HG03060 (cell line): ENCODE data around the gene ZMYND8.

Experiments used
- ATAC-seq: cut with Tn5 transposase; IDR thresholded peaks from one replicate; pipeline ENCODE4 v1.9.1; 2021; ENCODE audit warnings: low read depth, moderate number of reproducible peaks; ENCODE audit not compliant: unreplicated experiment

ZMYND8 gene

DNA sequence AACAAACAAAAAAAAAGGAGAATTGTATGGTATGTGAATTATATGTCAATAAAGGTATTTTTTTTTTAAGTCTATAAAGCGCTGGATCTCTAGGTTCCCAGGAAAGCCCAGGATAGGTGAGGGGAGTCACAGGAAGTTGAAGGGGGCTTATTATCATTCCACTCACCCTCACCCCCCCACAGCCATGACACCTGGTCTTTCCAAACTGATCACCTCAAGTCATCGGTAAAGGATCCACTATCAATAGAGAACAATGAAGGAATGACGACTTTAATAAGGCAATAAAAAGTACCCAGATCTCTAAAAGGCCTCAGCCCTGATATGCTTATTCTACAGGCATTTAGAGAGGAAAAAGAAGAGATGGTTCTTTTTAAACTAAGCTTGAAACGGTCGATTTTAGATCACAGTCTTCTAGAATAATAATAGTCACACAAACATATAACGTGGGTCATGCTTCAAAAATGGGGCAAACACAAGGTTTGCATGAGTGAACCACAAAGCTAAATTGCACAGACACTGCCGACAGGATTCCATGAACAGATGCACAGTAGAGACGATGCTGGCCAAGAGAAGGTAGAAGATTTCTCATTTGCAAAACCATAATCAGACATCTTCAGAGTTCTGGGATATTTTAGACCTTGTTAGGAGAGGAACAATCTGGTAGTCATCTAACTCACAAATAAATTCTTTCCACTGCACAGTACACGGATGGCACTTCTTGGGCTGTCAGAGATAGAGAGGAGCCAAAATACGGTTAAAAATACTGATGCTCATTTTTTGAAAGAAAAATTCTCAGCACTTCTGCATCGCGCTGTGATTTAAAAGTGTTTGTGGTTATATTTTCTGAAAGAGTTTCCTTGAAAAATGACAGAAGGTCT lies 21.0 kb downstream of the ZMYND8 start:
- ATAC-seq: no peak

DNA sequence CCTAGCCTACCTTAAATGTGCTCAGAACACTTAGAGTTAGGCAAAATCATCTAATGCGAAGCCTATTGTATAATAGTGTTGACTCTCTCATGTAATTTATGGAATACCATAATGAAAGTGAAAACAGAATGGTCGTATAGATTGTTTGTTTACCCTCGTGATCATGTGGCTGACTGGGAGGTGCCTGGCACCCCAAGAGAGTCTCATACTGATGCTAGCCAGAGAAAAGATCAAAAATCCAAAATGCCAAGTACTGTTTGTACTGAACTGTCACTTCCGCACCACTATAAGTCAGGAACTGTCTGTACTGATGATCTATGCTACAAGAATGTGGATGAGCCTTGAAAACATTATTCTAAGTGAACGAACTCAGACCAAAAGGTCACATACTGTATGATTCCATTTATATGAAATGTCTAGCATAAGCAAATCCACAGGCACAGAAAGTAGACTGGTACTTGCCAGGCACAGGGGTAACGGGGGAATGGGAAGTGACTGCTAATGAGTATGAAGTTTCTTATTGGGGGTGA lies 22.4 kb downstream of the ZMYND8 start:
- ATAC-seq: no peak

DNA sequence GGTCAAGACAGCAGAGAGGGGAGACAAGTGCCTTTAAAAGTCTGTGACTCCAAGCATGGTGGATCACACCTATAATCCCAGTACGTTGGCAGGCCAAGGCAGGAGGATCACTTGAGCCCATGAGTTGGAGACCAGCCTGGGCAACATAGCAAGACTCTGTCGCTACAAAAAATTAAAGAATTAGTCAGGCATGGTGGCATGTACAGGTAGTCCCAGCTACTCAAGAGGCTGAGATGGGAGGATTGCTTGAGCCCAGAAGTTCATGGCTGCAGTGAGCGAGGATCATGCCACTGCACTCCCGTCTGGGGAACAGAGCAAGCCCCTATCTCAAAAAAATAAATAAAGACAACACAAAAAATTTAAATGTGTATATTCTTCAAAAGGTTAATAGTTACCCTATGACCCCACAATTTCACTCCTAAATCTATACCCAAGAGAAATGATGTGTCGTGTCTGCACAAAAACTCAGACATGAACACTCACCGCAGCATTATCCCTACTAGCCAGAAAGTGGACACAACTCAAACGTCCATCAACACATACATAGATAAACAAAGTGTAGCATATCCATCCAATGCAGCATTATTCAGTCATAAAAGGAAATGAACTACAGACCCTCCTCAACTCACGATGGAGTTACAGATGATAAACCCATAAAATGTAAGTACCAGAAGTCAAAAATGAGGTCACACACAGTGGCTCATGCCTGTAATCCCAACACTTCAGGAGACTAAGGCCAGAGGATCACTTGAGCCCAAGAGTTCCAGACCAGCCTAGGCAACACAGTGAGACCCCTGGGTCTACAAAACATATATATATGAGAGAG lies 23.9 kb downstream of the ZMYND8 start:
- ATAC-seq: no peak

DNA sequence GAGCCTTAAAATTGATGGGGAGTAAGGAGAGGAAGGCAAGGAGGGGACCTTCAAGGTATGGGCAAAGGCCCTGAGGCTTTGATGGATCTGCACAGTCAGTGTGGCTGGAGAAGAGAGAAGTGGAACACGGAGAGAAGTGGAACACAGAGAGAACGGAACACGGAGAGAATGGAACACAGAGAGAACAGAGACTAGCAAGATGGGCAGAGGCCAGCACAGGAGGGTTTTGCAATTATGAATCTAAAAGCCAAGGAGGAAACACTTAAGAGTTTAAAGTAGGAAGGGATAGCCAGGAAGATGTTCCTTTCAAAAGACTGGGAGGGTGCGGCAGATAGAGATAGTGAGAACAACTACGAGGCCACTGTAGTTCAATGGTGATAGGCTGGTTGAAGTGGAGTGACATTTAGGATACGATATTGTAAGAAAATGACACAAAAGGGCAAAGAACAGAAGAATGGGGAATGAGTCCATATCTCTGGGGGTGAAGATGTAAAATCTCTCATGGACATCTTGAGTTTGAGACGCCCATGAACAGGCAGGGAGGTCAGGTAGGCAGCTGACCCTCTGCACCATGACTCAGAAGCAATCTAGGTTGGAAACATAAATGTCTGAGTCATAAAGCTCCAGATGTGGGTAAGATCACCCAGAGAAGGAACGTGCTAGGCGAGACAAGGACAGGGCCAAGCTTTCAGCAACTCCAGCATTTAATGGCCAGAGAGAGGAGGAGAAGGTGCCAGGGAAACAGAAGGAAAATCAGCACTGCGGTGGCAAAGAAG lies 25.4 kb downstream of the ZMYND8 start:
- no peak for ATAC-seq

DNA sequence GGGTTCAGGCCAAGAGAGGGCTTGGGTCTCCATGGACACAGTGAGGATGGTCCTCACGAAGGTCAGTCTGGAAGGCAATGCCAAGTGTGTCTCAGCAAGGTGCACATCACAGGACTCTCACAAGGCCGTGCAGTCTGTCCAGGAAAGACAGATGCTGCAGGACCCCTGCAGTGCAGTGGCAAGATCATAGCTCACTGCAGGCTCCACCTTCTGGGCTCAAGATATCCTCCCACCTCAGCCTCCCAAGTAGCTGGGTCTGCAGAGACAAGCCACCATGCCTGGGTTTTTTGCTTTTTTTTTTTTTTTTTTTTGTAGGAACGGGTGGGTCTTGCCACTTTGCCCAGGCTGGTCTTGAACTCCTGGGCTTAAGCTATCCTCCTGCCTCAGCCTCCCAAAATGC lies 26.4 kb downstream of the ZMYND8 start:
- ATAC-seq: no peak

DNA sequence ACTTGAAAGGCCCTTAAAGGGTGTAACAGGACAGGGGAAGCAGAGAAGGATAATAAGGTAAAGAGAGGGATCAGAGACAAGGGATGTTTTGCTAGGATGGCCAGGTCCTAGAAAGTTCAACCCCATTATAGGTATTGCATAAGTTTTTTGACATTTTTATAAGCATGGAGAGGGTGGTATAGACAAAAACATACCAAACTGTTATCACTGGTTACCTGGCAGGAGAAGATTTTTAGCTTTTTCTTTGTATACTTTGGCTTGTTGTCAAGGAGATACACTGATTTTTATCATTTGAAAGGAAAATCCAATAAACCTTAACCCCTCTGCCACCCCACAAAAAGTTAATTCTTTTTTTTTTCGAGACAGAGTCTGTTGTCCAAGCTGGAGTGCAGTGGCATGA lies 28.4 kb downstream of the ZMYND8 start:
- ATAC-seq: no peak

DNA sequence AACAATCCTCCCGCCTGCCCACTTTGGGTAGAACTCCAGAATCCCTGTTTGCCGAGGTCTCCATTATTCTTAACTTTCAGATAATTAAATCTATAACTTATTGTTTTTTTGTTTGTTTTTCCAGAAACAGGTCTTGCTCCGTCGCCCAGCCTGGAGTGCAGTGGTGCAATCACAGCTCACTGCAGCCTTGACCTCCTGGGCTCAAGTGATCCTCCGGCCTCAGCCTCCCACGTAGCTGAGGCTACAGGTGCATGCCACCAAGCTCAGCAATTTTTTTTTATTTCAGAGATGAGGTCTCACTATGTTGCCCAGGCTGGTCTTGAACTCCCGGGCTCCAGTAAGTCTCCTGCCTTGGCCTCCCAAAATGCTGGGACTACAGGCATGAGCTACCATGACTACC lies 28.8 kb downstream of the ZMYND8 start:
- ATAC-seq: no peak

DNA sequence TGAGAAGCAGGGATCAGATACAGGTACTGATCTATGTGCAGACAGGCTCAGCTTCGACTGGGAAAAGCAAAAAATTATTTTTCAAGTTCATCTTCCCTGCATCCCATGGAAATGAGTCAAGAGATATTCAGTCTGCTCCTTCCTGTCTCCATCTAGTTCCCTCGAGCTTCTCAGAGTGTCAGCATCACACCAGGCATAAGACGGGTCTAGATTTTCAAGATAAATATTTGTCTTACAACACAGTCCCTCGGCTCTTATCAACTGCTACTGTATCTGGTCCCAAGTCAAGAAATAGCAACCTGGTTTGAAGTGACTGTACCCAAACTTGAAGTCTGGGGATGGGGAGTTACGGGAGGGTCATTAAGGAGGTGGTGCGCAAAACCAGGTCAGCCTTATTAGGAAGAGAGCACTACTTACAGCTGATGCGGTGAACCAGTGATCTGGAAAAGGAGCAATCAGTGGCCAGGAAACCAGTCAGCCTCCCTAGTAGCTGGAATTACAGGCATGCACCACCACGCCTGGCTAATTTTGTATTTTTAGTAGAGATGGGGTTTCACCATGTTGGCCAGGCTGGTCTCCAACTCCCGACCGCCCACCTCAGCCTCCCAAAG lies 29.7 kb downstream of the ZMYND8 start:
- no peak for ATAC-seq

DNA sequence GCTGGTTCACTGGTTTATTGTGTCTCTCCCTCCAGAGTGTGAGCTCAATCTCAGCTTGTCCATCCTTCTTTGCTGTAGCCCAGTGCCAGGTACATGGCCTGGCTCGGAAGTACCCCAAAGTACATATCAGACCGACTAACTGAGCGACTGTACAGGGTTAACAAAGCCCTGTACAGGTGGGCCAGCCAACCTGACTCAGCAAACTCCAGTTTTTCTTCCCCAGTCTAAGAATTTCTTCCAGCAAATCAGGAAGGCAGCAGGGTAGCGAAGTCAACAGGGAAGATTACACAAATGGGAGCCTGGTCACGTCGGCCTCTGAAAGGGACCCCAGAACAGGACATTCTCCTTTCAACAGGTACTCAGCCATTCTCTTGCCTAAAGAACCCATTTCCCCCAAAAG lies 31.3 kb downstream of the ZMYND8 start:
- ATAC-seq: no peak

DNA sequence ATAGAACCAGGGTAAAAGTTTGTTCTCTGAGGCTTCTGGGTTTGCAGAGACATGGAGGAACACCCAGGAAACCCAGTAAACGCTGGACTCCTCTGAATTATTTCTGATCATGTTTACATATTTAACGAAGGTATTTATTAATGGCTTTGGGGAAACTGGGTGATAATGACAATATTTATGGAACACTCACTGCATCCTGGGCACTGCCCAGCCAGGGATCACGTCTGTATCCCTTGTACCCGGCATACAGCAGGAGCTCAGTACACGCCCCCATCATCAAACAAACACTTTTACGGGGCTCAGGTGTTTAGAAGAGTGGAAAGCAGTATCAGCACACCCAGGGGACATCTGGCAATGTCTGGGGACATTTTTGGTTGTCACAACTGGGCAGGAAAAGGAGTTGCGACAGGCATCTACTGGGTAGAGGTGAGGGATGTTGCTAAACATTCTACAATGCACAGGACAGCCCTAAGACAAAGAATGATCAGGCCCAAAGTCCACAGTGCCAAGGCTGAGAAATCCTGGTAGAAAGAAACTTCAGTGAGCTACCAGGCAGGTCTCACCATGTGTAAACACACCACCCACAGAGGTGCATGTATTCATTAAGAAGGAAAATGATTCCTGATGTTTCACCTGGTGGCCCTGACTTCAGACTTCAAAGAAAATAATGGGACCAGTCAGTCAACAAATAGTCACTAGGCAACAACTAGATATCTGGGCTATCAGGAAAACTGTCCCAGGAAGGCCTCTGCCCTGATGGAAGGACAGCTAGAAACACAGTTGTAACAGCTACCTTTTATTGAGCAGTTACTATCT lies 35.3 kb downstream of the ZMYND8 start:
- ATAC-seq: no peak

DNA sequence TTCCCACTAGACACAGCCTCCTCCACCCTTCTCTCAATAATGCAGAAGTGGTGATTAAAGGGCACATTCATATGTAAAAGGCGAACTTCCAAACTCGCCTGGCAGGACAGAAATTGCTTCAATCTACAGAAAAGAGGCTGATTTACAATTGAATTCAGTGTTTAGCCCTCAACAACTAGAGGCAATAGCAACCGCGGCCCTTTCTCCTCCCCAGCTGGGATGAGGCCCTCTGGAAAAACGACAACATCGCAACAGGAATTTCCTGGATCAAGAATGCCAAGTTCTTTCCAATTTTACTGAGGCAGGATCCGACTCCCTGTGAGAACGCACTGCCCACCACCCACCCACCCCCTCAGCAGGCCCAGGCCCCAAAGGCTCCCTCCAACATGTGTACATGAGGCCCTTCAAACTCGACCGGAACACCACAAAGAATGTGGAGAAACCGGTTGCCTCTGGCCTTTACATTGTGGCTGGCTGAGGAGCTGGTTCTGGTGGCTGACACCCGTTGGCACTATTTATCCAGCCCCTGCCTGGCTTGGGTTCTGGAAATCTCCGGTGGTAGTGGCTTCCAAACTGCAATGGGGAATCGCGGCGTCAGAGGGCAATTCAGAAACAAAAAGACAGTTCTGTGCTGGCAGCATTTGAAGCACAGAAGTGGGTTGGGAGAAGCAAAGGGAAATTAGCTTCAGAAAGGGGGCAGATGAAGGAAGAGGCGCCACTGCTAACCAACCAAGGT lies 36.8 kb downstream of the ZMYND8 start:
- no peak for ATAC-seq

DNA sequence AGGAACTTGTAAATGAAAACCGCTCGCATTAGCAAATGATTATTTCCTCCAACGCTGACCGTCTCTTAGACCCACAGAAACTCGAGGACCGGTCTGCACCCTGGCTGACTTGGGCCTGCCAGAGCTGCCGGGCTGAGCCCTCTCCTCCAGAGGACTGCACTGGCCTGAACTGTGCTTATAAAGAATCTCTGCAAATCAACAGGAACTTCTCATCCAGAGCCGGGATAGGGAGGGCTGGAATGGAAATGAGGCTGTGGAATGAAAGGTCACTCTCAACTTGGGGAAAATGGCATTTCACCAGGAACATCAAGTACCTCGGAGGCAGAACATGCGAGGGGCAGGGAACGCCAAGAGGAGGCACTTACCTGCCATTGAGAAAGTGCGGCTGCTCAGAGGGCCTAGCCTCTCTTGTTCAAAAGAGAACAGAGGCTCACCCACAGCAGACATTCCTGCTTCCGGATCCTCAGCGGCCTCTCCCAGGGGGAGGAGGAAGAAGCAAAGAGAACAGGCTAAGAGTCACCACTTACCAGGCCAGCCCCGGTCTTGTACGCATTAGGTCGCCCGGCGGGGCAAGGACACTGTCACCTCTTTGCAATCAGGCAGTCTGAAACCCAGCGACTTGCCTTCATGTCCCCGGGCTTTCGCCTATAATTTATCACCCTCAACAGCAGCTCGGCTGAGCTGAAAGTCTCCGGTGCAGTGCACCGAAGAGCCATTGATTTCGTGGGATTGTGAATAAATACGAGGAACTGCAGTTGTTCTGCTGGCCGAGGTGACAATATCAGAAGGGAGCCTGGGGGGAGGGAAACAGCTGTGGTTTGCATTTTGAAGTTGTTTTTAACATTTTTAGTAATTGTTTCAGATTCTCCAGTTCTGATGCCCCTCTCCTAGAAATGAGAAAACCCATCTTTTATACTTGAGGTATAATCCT lies 37.6 kb downstream of the ZMYND8 start:
- no peak for ATAC-seq

DNA sequence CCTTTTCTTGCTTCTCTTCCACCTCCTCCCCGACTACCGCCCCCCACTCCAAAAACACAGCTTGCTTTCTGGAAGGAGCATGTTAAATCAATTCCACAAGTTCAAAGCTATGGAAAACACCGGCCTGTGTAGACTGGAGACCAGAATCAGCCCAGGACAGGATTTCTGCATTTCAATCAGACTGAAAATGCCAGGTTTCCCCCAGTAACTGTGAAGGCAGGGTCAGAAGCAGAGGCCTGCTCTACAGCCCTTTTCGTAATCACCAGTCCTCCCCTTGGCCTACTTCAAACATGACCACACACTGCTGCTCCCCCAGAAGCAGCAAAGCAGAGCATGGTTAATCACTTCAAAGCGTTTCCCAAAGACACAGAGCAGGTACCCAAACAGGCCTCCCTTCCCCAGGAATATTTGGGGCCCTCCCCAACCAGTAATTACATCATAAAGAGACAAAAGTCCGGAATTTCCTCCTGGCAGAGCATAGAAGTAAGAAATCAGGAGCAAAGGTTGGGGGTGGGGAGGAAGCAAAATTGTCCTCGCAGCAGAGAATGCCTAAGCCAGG lies 38.4 kb downstream of the ZMYND8 start:
- no peak for ATAC-seq

DNA sequence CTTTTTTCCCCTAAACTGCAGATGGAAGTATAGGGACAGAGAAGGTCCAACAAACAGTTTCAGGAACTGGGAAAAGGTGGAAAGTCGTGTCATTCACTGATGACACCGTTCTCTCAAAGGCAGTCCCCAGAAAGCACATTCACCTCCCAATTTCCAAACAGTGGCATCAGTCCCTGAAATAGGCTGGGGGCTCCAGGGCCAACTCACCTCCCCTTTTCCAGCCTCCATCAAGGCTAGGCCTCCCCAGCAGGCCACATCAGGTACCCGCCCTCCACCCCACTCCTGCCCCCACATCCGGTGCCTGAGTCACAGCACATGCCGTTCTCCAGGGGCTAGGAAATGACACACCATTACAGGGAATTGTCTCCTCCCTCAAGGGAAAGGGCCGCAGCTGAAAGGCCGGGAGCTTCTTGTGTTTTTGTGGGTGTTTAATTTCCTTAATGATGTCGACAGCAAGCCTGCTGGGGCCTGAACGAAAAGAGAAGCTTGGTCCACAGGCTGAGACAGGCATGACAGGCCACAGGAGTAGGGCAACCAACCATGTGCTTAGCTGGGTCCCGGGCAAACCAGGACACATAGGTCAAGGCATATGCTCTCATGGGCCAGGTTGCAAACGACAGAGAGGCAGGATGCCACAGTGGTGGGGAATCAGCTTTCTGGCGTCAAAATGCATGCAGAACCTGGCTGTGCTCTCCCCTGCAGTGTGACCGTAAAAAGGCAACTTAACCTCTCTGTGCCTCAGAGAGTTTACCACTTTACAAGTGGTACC lies 39.2 kb downstream of the ZMYND8 start:
- no peak for ATAC-seq

DNA sequence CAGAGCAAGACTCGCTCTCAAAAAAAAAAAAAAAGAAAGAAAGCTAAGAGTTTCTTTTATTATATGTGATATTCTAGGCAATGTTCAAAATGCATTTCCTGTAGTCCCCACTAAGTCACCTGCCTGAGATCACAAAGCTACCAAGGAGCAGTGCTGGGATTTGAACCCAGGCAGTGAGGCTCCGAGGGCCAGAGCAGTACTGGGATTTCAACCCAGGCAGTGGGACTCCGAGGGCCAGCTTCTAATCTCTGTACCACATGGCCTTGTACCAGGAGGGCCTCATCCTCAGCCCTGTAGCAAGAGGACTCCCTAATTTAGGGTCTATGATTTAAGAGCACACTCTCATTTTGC lies 39.7 kb downstream of the ZMYND8 start:
- no peak for ATAC-seq

DNA sequence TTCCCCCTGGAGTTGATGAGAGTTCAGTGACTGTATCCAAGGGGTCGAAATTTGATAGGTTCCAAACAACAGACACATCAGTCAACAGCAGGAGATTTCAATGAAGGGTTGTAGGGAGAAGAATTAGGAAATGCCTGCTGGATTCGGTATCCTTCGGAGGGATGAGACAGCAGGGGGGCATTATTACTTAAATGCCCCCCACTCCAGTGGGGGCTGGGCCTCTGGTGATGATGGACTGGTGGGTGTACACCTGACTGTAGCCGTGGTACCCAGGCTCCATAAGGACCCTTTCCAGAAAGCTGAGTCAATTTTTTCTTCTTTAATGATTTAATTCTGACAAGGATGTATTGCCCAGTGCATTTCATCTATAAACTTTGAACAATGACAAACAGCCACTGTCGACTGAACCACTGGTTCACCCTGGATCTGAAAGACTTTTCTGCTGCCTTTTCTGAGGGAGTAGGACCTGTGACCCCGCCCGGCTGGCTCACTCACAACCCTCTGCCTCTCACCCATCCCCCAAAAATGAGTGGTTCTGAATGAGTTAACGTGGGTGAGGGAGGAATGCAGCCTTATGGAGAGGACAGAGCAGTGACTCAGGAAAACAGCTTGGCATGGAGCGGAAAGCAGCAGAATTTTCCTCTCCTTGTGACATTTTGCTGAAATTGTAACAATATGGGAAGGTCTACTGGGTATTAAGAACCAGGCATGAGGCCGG lies 41.0 kb downstream of the ZMYND8 start:
- no peak for ATAC-seq
